ENCODE results near the gene FBN1. TPM values are rescaled to one million over a fixed set of nuclear protein-coding genes. Genes with fewer than 3 reads are reported as not detected.

The FBN1 gene
- 10 to 100 TPM; 12.1 to 81.9 TPM for total RNA-seq

GRCh38 chr15:48645558-48646330 is at the start of gene FBN1:
TSS of gene FBN1 (minus strand) at chr15:48645709. CDS start at chr15:48644769, 940 bp downstream.
- under 1% methylated on average over 48 of the region's 66 CpGs for WGBS
- Histone ChIP-seq H3K9me3 (no peaks in the 10 kb centered on the region), H3K4me1 (replicated peaks) (no peaks in the 10 kb centered on the region), H3K36me3 (no peaks in the 10 kb centered on the region), H3K27me3 (replicated peaks; ENCODE audit: insufficient read depth) (no peaks in the 10 kb centered on the region), H3K27ac (peak within 1 kb of the TSS; percentile 74 to 75), H3K4me3 (peak within 1 kb of the TSS; percentile 58 to 63)
- intact Hi-C loops (cut with DNase I), result loop anchor here (5.0 to 10.0 kb wide), 2 partner anchors 151 to 288 kb away; no protein-coding TSS in a partner anchor
- TF ChIP-seq POLR2AphosphoS5 (IDR thresholded peaks at IDR 0.05) (no peak), POLR2A (IDR thresholded peaks at IDR 0.05) (peak; percentile 2)
- DNase-seq (ENCODE audit: low spot score), result no peak

DNA sequence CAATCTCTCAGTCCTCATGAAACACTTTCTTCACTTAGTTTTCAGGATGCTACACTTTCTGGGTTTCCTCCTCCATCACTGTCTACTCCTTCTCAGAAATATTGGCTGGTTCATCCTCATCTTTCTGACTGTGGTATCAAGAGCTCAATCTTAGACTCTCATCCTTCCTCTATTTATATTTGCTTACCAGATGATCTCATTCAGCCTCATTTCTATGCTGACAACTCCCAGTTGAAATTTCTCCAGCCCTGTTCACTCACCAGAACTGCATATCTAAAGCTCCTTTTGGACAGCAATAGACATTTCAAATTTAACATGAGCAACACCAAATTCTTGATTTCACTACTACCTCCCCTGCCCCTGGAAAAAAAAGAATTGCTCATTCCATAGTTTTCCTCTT is 48.0 kb upstream of the FBN1 start:
- TF ChIP-seq POLR2A (IDR thresholded peaks at IDR 0.05) (no peak), CTCF (IDR thresholded peaks at IDR 0.05) (no peak), POLR2AphosphoS5 (IDR thresholded peaks at IDR 0.05) (no peak)
- Histone ChIP-seq H3K4me1 (replicated peaks) (no peaks in the 10 kb centered on the region), H3K9me3 (no peaks in the 10 kb centered on the region), H3K27ac (no peak overlapping the region), H3K27me3 (replicated peaks; ENCODE audit: insufficient read depth) (no peaks in the 10 kb centered on the region), H3K4me3 (no peak overlapping the region), H3K36me3 (no peaks in the 10 kb centered on the region)
- intact Hi-C loops (cut with DNase I), result no loop called here
- no peak for DNase-seq (ENCODE audit: low spot score)

GRCh38 chr15:48688493-48688892 is 43.0 kb upstream of the FBN1 start:
- Histone ChIP-seq H3K36me3 (no peaks in the 10 kb centered on the region), H3K27ac (no peak overlapping the region), H3K4me1 (replicated peaks) (no peaks in the 10 kb centered on the region), H3K27me3 (replicated peaks; ENCODE audit: insufficient read depth) (no peaks in the 10 kb centered on the region), H3K4me3 (no peak overlapping the region), H3K9me3 (no peaks in the 10 kb centered on the region)
- intact Hi-C loops (cut with DNase I), result no loop called here
- WGBS, result 46% methylated on average over 2 of the region's 2 CpGs
- DNase-seq (ENCODE audit: low spot score), result no peak
- TF ChIP-seq POLR2A (IDR thresholded peaks at IDR 0.05) (no peak), POLR2AphosphoS5 (IDR thresholded peaks at IDR 0.05) (no peak), CTCF (IDR thresholded peaks at IDR 0.05) (no peak)

DNA sequence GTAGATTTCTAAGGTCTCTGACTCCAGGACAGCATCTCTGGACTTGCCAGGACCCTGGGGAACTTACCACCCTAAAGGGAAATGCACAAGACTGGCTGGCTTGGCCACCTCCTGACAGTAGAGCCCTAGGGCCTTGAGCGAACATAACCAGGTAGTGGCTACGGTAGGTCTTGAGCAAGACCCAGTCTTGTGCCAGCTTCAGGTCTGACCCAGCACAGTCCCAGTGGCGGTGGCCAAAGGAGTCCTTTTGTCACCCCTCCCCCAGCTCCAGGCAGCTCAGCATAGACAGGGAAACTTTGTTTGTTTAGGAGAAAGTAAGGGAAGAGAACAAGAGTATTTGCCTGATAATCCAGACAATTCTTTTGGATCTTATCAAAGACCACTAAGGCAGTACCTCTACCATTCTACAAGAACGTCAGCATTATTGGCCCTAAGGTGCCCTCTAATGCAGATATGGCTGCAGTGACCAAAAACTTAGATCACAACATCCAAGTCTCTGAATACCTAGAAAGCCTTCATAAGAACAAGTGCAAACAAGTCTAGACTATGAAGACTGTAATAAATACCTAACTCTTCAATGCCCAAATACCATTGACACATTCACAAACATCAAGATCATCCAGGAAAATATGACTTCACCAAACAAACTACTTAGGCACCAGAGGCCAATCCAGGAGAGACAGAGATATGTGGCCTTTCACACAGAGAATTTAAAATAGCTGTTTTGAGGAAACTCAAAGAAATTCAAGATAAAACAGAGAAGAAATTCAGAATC is 38.7 kb upstream of the FBN1 start:
- no peaks in the 10 kb centered on the region for H3K36me3 ChIP-seq
- no peak overlapping the region for H3K4me3 ChIP-seq
- 84% methylated on average over 4 of the region's 4 CpGs for WGBS
- no peaks in the 10 kb centered on the region for H3K4me1 ChIP-seq (replicated peaks)
- no peaks in the 10 kb centered on the region for H3K9me3 ChIP-seq
- intact Hi-C loops (cut with DNase I), result no loop called here
- no peak overlapping the region for H3K27ac ChIP-seq
- H3K27me3 ChIP-seq (replicated peaks; ENCODE audit: insufficient read depth), result no peaks in the 10 kb centered on the region
- no peak for DNase-seq (ENCODE audit: low spot score)
- TF ChIP-seq CTCF (IDR thresholded peaks at IDR 0.05) (no peak), POLR2AphosphoS5 (IDR thresholded peaks at IDR 0.05) (no peak), POLR2A (IDR thresholded peaks at IDR 0.05) (no peak)

DNA sequence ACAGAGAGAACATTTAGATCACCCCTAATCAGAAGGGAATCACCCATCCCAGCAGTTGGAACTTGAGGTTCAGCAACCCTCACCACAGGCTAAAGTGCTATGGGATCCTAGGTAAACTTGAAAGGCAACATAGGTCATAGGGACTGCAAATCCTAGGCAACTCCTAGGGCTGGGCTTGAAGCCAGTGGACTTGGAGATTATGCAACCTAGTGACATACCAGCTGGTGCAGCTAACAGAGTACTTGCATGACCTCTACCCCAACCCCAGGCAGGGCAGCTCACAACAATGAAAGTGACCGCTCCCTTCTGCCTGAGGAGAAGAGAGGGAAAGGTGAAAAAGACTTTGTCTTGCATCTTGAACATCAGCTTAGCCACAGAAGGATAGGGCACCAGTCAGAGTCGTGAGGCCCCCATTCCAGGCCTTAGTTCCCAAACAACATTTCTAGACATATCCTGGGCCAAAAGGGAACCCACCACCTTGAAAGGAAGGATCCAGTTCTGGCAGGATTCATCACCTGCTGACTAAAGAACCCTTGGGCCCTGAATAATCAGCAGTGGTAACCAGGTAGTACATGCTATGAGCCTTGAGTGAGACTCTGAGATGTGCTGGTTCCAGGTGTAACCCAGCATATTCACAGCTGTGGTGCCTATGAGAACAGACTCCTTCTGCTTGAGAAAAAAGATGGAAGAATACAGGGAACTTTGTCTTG is 37.6 kb upstream of the FBN1 start:
- intact Hi-C loops (cut with DNase I), result no loop called here
- Histone ChIP-seq H3K4me1 (replicated peaks) (no peaks in the 10 kb centered on the region), H3K27ac (no peak overlapping the region), H3K36me3 (no peaks in the 10 kb centered on the region), H3K27me3 (replicated peaks; ENCODE audit: insufficient read depth) (no peaks in the 10 kb centered on the region), H3K4me3 (no peak overlapping the region), H3K9me3 (no peaks in the 10 kb centered on the region)
- TF ChIP-seq POLR2AphosphoS5 (IDR thresholded peaks at IDR 0.05), result no peak
- no peak for DNase-seq (ENCODE audit: low spot score)
- WGBS, result 91% methylated on average over 2 of the region's 2 CpGs
